ENCODE results near the gene ETV4.

DNA sequence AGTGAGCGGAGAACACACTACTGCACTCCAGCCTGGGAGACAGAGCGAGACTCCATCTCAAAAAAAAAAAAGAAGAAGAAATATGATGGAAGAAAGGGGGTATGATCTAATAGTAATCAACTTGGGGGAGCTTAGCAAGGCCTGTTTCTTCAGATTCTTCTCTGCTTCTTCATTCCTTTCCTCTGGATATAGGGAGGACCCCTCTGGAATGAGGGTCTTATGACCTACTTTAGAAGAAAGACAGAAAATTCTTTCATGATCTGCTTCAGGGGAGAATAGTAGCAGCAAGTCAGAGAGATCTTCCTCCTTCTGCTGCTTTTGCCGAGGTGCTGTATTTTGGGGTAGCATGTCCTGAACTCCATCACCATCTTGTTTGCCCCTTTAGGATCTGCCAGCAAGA is 44.9 kb upstream of the ETV4 start:
- TF ChIP-seq E2F2 (CRISPR knock-in tag; IDR thresholded peaks at IDR 0.05; ENCODE audit: borderline replicate concordance) (no peak), ZNF205 (CRISPR knock-in tag; IDR thresholded peaks at IDR 0.05) (no peak), CTCF (CRISPR knock-in tag; IDR thresholded peaks at IDR 0.05) (no peak), REPIN1 (CRISPR knock-in tag; IDR thresholded peaks at IDR 0.05; ENCODE audit: borderline replicate concordance, low read depth) (no peak), GTF2F1 (IDR thresholded peaks at IDR 0.05; ENCODE audit: low read length) (no peak), EZH2 (conservative IDR thresholded peaks at IDR 0.05; ENCODE audit: low read depth, low read length) (no peak), SOX6 (IDR thresholded peaks at IDR 0.05) (no peak), SOX6 (CRISPR knock-in tag; IDR thresholded peaks at IDR 0.05) (no peak), MXI1 (IDR thresholded peaks at IDR 0.05; ENCODE audit: borderline replicate concordance, low read depth, low read length) (no peak)
- TF ChIP-seq, protein P1, sequence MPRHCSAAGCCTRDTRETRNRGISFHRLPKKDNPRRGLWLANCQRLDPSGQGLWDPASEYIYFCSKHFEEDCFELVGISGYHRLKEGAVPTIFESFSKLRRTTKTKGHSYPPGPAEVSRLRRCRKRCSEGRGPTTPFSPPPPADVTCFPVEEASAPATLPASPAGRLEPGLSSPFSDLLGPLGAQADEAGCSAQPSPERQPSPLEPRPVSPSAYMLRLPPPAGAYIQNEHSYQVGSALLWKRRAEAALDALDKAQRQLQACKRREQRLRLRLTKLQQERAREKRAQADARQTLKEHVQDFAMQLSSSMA (CRISPR knock-in tag; IDR thresholded peaks at IDR 0.05): no peak
